A673 (cell line): ENCODE data around the gene GTPBP2. TPM values are rescaled to one million over a fixed set of nuclear protein-coding genes. Genes with fewer than 3 reads are reported as not detected.

Experiments used
- BruUV-seq: library from RNA; stranded (reverse); fragments of 400-500 nt; replicated peaks from 2 replicates; lab custom pipeline; 2021; lab: Mats Ljungman, UMichigan
- CTCF ChIA-PET: fragments of 300-600 bp; sonication (Branson Sonifier 250); formaldehyde crosslinking; loops from one replicate; lab custom pipeline; 2022; ENCODE audit warnings: antibody characterized with exemption; lab: Charles Lee
- POLR2A ChIA-PET: fragments of 300-600 bp; sonication (Branson Sonifier 250); formaldehyde crosslinking; loops from one replicate; lab custom pipeline; 2022; ENCODE audit warnings: antibody characterized with exemption; ENCODE audit not compliant: low non-redundant PET; lab: Charles Lee
- DNase-seq: peaks from one replicate; pipeline ENCODE4 v3.0.0-alpha.2; 2015; ENCODE audit warnings: low spot score
- H3K27ac ChIP-seq: fragments of 200-600 bp; sonication (generic); 2 replicates; pipeline ENCODE4 v1.5.1; 2016; ENCODE audit warnings: mixed run types, low read depth, mild to moderate bottlenecking, mixed read lengths, antibody characterized with exemption, low read length; ENCODE audit not compliant: poor library complexity, severe bottlenecking
- H3K27me3 ChIP-seq: fragments of 200-600 bp; sonication (generic); replicated peaks from 2 replicates; pipeline ENCODE4 v1.6.1; 2017; ENCODE audit warnings: mixed run types, low read depth, mild to moderate bottlenecking, mixed read lengths, antibody characterized with exemption, low read length; ENCODE audit not compliant: insufficient read depth, poor library complexity
- H3K36me3 ChIP-seq: fragments of 200-600 bp; sonication (generic); 2 replicates; pipeline ENCODE4 v1.6.1; 2016; ENCODE audit warnings: mixed run types, mild to moderate bottlenecking, mixed read lengths, antibody characterized with exemption, low read length; ENCODE audit not compliant: insufficient read depth, poor library complexity, severe bottlenecking
- H3K4me1 ChIP-seq: fragments of 200-600 bp; sonication (generic); 2 replicates; pipeline ENCODE4 v1.6.1; 2017; ENCODE audit warnings: mixed run types, mild to moderate bottlenecking, mixed read lengths, antibody characterized with exemption, low read length; ENCODE audit not compliant: insufficient read depth, poor library complexity, severe bottlenecking
- H3K4me3 ChIP-seq: fragments of 200-600 bp; sonication (generic); 2 replicates; pipeline ENCODE4 v1.5.1; 2016; ENCODE audit warnings: low read depth, mixed run types, mild to moderate bottlenecking, mixed read lengths, low read length; ENCODE audit not compliant: poor library complexity, severe bottlenecking
- H3K9me3 ChIP-seq: fragments of 200-600 bp; sonication (generic); 2 replicates; pipeline ENCODE4 v1.6.1; 2016; ENCODE audit warnings: mixed run types, low read depth, mild to moderate bottlenecking, mixed read lengths, antibody characterized with exemption, low read length; ENCODE audit not compliant: poor library complexity, severe bottlenecking
- EZH2 ChIP-seq: fragments of 200-600 bp; sonication (generic); IDR thresholded peaks from 2 replicates; pipeline ENCODE4 v1.6.1; 2017; ENCODE audit warnings: borderline replicate concordance, low read depth, mild to moderate bottlenecking, mixed read lengths, antibody characterized with exemption, low read length; ENCODE audit not compliant: poor library complexity, severe bottlenecking
- intact Hi-C: fragments of 100-400 bp; cut with micrococcal nuclease; formaldehyde crosslinking; loops from one replicate; pipeline ENCODE4 v1.10.0; 2022; ENCODE audit not compliant: unreplicated experiment
- total RNA-seq: library from RNA; stranded (reverse); gene quantifications from 2 replicates; pipeline ENCODE4 v1.2.3, GENCODE V29; 2021
- TF ChIP-seq, protein P1 (sequence below): fragments of 300-800, 200-600 bp; sonication (generic); conservative IDR thresholded peaks from 2 replicates; pipeline ENCODE4 v1.5.1; 2017; ENCODE audit warnings: low read depth, mild to moderate bottlenecking, antibody characterized with exemption, low read length, moderate library complexity, mixed read lengths

Gene GTPBP2
- total RNA-seq, 1 experiment from 2014 or later = 59.4 TPM

DNA sequence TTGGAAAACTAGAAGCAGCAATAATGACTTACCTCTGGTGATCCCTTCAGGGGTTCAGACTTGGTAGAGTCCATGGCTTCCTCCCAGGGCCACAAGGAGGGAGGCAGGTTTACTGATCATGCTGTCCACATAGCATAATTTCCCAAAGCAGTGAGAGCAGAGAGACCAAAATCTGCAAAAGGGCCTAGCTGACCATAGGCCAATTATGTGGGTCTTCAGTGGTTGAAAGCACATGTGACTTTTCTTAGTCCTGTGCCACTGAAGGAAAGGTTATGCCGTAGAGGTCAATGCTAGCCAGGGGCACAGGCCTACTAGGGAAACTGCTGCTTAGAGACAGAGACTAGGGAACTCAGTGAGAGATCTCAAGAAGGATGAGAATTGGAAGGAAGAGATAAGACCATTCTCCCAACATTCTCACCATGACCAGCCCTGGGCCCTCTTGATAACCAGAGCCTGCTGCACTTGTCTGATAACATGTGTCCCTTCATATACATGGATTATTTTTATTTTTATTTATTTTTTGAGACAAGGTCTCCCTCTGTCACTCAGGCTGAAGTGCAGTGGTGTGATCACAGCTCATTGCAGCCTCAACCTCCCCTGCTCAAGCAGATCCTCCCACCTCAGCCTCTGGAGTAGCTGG, 2.0 kb upstream of the GTPBP2 start:
- POLR2A ChIA-PET = no interaction called here
- Histone ChIP-seq H3K27me3 (no peaks in the 10 kb centered on the region), H3K36me3 (peaks cover 4% of the 10 kb centered on the region), H3K27ac (peak overlapping the region; percentile 33), H3K4me3 (no peak overlapping the region), H3K4me1 (peaks cover 28% of the 10 kb centered on the region), H3K9me3 (no peaks in the 10 kb centered on the region)
- BruUV-seq = no TSS peak
- intact Hi-C loops = no loop called here
- DNase-seq = no peak
- CTCF ChIA-PET = no interaction called here
- TF ChIP-seq EZH2 = no peak
- TF ChIP-seq, protein P1, sequence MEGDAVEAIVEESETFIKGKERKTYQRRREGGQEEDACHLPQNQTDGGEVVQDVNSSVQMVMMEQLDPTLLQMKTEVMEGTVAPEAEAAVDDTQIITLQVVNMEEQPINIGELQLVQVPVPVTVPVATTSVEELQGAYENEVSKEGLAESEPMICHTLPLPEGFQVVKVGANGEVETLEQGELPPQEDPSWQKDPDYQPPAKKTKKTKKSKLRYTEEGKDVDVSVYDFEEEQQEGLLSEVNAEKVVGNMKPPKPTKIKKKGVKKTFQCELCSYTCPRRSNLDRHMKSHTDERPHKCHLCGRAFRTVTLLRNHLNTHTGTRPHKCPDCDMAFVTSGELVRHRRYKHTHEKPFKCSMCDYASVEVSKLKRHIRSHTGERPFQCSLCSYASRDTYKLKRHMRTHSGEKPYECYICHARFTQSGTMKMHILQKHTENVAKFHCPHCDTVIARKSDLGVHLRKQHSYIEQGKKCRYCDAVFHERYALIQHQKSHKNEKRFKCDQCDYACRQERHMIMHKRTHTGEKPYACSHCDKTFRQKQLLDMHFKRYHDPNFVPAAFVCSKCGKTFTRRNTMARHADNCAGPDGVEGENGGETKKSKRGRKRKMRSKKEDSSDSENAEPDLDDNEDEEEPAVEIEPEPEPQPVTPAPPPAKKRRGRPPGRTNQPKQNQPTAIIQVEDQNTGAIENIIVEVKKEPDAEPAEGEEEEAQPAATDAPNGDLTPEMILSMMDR = no peak

DNA sequence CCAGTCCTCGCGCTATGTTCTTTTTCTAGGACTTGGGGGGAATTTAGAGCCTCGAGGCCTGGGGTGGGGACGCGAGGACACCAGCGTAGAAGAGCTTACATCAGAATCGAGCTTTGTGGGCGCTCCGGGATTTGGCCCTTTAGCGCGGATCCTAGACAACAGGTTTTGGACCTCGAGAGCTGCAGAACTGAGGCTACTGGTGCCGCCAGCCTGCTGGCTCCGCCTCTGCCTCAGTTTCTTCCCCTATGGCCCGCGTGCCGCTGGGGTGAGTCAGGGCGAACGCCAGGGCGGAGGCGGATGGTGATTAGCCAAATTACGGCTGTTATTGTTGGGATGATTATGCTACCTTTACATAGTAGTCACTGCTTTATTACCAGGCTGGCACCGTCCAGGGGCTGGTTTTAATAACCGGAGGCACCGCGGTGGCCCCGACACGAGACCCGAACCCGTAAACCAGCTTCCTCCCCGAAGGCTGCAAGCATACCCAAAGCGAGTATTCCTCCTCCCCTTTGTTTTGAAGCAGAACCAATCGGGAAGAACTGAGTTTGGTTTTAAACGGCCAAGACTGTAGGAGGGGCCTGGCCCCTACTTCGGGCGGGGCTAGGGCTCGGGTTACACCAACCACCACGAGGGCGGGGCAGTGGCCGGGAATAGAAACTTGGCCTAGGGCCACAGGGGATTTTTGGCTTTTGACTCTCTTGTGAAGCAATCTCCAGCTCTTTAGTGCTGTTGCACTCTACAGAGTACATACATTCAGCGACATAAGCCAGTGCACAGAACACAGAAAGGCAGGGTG, 639 bp upstream of the GTPBP2 start:
- peak; percentile 99 for DNase-seq

DNA sequence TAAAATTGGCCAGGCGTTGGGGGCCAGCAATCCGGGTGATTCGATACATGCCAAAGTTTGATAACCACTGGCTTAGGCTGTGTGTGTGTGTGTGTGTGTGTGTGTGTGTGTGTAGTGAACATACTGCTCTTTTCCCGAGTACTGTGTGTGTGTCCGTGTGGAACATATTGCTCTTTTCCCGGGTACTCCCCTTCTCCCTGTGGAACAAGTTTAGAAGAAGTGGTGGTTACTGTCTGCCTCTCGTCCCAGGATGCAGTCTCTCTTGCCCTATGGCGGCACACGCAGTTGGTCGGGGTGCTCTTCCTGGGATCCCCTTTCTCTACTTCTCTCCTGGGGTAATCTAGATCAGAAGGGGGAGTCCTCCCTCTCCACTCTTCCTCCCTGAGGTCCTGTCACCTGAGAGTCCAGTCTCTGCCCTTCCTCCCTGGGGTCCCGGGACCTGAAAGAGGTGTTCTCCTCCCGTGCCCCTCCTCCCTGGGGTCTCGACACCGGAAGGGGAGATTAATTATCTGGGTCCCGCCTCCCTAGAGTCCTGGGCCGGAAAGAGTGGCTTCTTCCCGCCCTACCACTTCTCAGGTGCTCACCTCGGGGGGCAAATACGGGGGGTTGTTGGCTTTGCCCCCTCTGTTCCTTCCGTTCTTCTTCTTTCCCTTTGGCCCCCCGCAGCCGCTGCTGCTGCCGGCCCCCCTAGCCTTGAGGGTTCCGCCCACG, 516 bp downstream of the GTPBP2 start:
- H3K27me3 ChIP-seq = no peaks in the 10 kb centered on the region
- peak overlapping the region; percentile 83 for H3K27ac ChIP-seq
- ChIA-PET POLR2A (interaction anchor here (0.8 kb wide), 1 partner anchor 37 kb away, joined by 5 read pairs; no protein-coding TSS in a partner anchor), CTCF (interaction anchor here (1.2 kb wide), 1 partner anchor 451 kb away, joined by 4 read pairs; no protein-coding TSS in a partner anchor)
- TF ChIP-seq EZH2 = no peak
- TF ChIP-seq, protein P1 = peak; percentile 18; the same call in 1 of the 2 replicates
- H3K36me3 ChIP-seq = peaks cover 30% of the 10 kb centered on the region
- DNase-seq = peak; percentile 72
- intact Hi-C loops = no loop called here
- peaks cover 19% of the 10 kb centered on the region for H3K4me1 ChIP-seq
- H3K4me3 ChIP-seq = peak overlapping the region; percentile 60
- H3K9me3 ChIP-seq = no peaks in the 10 kb centered on the region
- BruUV-seq = TSS peak; percentile 39

More for the DNA sequence above, 639 bp upstream of the GTPBP2 start:
- ChIA-PET POLR2A (interaction anchor here (0.5 to 0.8 kb wide), 3 partner anchors 36 to 281 kb away, joined by 3 to 5 read pairs (median 5); partner anchors contain the start of gene VEGFA), CTCF (interaction anchor here (0.6 to 1.2 kb wide), 3 partner anchors 21 to 450 kb away, joined by 3 to 4 read pairs (median 4); no protein-coding TSS in a partner anchor)
- H3K27me3 ChIP-seq = no peaks in the 10 kb centered on the region
- peaks cover 20% of the 10 kb centered on the region for H3K4me1 ChIP-seq
- H3K27ac ChIP-seq = peak overlapping the region; percentile 96
- BruUV-seq = TSS peak; percentile 74
- H3K9me3 ChIP-seq = no peaks in the 10 kb centered on the region
- H3K4me3 ChIP-seq = peak overlapping the region; percentile 60
- TF ChIP-seq EZH2 = no peak
- TF ChIP-seq, protein P1 = no peak
- H3K36me3 ChIP-seq = peaks cover 18% of the 10 kb centered on the region
- intact Hi-C loops = no loop called here
